GM18511 (cell line): Measurements from ENCODE around the gene TPRG1.
A peak's percentile ranks its signal among the peaks of the same experiment; 100 is the strongest.

ENCODE experiments used
- ATAC-seq: cut with Tn5 transposase; IDR thresholded peaks from one replicate; pipeline ENCODE4 v1.9.1; 2021; ENCODE audit warnings: mild to moderate bottlenecking, moderate library complexity; ENCODE audit not compliant: unreplicated experiment

TPRG1 gene

GRCh38 chr3:189171707-189172106 lies at the start of gene TPRG1:
Gene TPRG1, plus strand, starts transcription at chr3:189171971. Its CDS starts 35,414 bp downstream, at chr3:189207385.
- no peak for ATAC-seq

- ATAC-seq: no peak
Observed at GRCh38 chr3:189122110-189122509, 49.7 kb upstream of the TPRG1 start.

GRCh38 chr3:189122526-189123205 lies 49.1 kb upstream of the TPRG1 start:
- ATAC-seq: no peak

GRCh38 chr3:189123595-189124387 lies 48.0 kb upstream of the TPRG1 start:
- ATAC-seq: no peak

GRCh38 chr3:189132231-189132671 lies 39.5 kb upstream of the TPRG1 start:
- peak; percentile 94 for ATAC-seq

- ATAC-seq: no peak
Observed at GRCh38 chr3:189132839-189133238, 38.9 kb upstream of the TPRG1 start.

GRCh38 chr3:189133768-189134167 lies 38.0 kb upstream of the TPRG1 start:
- ATAC-seq: no peak

GRCh38 chr3:189137416-189137815 lies 34.4 kb upstream of the TPRG1 start:
- no peak for ATAC-seq

- ATAC-seq: no peak
Observed at GRCh38 chr3:189138901-189139610, 32.7 kb upstream of the TPRG1 start.

- ATAC-seq: no peak
Observed at GRCh38 chr3:189139611-189139940, 32.2 kb upstream of the TPRG1 start.

GRCh38 chr3:189142527-189142926 lies 29.2 kb upstream of the TPRG1 start:
- ATAC-seq: no peak

- ATAC-seq: no peak
Observed at GRCh38 chr3:189143321-189143720, 28.4 kb upstream of the TPRG1 start.

GRCh38 chr3:189143771-189144170 lies 28.0 kb upstream of the TPRG1 start:
- ATAC-seq: no peak

- ATAC-seq: no peak
Observed at GRCh38 chr3:189144645-189145044, 27.1 kb upstream of the TPRG1 start.

- no peak for ATAC-seq
Observed at GRCh38 chr3:189146848-189147247, 24.9 kb upstream of the TPRG1 start.

- peak; percentile 91 for ATAC-seq
Observed at GRCh38 chr3:189148081-189148507, 23.7 kb upstream of the TPRG1 start.

GRCh38 chr3:189149203-189149602 lies 22.6 kb upstream of the TPRG1 start:
- no peak for ATAC-seq

- no peak for ATAC-seq
Observed at GRCh38 chr3:189157232-189158007, 14.4 kb upstream of the TPRG1 start.

- ATAC-seq: no peak
Observed at GRCh38 chr3:189158034-189158433, 13.7 kb upstream of the TPRG1 start.

GRCh38 chr3:189160519-189161309 lies 11.1 kb upstream of the TPRG1 start:
- ATAC-seq: no peak
